GM18519 (cell line): ENCODE results near the gene CYSTM1.

Experiments
- ATAC-seq: cut with Tn5 transposase; IDR thresholded peaks from one replicate; pipeline ENCODE4 v1.9.1; 2021; ENCODE audit warnings: mild to moderate bottlenecking, moderate library complexity; ENCODE audit not compliant: unreplicated experiment, low FRiP score

The CYSTM1 gene

DNA sequence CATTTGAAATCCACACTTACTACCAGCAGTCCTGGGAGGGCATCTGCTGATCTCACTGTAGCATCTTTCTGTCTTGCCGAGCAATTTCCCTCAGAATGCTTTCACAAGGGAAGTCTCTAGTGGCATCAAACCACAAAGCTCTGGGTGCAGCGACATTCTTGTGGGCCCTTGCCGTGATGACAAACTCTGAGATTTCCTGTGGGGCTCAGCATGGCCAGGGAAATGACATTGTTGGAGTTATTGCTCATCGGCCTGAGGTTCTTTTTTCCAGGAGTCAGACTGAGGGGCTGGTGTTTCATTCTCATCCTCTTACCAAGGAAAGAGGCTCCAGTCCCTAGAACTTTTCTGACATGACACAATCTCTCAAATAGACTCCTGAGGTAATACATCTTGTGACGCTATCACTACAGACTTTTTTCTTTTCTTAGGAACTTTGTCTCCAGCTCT, 76.6 kb downstream of the CYSTM1 start:
- peak; percentile 68 for ATAC-seq

DNA sequence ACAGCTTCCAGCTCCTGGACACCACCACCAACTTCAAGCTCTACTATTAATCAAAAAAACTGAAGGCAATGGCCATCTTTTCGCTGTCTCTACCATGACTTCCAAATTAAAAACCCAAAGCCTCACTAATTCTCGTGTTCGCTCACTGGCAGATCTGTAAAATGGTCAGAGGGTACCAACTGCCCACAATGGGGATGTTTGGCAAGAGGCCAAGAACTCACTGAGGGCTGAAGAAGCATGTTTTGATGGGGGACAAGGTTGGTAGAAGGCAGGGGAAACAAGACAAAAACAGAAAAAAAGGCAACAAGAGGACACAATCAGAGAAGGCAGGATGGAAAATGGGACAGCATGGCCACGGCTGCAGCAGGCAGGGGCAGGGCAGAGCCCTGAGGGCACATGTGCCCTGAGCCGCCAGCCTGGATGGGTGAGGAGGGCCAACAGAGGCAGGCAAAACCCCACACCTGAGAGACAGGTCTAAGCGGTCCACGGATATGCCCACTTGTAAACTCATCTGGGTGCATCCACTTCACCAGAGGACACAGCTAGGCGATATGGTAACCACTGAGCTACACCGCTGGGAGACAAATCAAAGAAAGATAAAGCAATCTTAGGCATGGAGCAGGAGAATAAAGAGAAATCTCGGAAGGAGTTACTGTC, 77.6 kb downstream of the CYSTM1 start:
- no peak for ATAC-seq

DNA sequence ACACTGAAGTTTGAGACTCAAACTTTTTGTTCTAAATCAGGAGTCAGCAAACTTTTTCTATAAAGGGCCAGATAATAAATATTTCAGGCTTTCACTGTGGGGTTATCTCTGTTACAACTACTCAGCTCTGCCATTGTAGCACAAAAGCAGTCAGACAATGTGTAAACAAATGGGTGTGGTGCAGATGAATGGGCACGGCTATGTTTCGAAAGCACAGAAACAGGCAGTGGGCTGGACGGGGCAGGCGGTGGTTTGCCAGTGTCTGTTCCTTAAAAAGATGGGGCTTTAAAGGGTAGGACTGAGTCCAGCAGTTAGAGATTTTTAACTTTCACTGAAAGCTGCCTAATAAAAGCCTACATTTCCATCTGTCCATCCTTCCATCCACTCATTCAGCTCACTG, 79.0 kb downstream of the CYSTM1 start:
- no peak for ATAC-seq

DNA sequence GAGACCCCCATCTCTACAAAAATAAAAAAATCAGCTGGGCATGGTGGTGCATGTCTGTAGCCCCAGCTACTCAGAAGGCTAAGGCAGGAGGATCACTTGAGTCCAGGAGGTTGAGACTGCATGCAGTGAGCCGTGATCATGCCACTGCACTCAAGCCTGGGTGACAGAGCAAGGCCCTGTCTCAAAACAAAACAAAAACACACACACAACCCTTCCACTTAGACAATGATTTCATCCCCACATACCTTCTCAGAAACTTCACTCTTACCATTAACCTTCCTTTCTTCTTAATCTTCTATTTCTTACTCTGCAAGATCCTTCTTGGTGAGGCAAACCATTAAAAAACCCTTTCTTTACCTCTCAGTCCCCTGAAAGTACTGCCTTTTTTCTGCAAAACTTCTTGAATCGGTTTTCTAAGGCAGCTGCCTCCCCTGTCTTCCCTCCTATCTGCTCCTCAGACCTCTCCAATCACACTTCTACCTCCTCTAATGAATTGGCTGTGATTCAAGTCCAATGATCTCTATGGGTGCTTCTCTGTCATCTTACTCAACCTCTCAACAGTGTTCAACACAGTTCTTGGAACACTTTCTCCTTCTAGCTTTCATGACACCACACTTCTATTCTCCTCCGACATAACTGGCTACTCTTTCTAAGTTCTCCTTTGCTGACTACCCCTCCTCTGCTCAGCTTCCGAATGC, 80.6 kb downstream of the CYSTM1 start:
- no peak for ATAC-seq

DNA sequence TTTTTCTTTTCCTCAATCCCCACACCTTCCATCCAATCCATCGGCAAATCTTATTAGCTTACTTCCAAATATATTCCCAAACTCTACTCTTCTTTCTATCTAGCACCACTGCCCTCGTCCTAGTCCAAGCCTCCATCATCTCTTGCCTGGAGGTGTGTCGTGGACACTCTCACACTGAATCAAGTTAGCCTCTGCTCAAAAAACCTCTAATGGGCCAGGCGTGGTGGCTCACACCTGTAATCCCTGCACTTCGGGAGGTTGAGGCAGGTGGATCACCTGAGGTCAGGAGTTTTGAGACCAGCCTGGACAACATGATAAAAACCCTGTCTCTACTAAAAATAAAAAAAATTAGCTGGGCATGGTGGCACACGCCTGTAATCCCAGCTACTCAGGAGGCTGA, 81.7 kb downstream of the CYSTM1 start:
- no peak for ATAC-seq

DNA sequence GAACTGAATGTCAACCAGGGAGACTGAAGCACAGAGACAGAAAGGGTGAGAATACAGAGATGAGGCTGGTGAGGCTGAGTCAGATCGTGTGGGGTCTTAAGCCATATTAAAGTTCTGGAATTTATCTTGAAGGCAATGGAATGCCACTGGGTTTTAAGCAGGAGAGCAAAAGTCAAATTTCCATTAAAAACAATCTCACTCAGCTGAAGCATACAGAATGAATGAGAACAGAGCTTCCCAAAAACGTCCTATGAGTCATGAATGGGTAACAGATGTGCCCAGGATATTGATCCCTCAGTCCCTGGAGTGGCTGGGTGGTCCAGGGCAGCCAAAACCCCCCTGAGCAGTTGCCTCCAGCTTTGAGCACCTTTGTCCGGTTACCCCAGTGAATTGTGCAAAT, 83.0 kb downstream of the CYSTM1 start:
- ATAC-seq = no peak

DNA sequence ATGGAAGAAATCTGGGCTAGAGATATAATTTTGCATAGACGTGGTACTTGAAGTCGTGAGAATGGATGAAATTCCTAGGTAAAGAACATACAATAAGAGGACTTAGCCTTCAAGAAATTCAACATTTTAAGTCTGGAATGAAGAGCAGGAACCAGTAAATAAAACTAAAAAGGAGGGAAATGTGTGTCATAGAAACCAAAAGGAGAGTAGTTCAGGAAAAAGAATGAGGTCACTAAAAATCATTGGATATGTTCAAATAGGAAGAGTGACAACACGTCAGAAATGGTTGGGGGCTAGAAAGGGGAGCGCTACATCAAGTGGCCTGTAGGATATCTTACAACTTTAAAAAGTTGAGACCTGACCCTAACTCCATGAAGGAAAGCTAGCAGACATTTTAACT, 83.9 kb downstream of the CYSTM1 start:
- no peak for ATAC-seq

DNA sequence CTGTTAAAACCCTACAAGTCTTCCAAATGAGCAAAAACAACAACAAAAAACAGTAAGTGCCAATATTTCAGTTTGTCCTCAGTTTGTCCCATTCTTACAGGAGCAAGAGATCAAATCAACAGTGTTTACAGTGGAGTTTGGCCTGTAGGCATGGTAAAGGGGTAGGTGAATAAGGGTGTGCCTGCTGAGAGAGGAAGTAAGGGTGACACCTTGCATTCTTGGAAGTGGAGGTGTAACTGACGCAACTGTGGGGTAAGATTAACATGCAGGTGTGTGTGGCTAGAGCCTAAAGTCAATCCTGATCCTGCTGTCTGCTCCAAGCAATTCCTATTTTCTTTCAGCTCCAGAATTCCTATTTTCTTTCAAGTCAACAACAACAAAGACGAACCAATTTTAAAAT, 84.5 kb downstream of the CYSTM1 start:
- ATAC-seq = no peak

DNA sequence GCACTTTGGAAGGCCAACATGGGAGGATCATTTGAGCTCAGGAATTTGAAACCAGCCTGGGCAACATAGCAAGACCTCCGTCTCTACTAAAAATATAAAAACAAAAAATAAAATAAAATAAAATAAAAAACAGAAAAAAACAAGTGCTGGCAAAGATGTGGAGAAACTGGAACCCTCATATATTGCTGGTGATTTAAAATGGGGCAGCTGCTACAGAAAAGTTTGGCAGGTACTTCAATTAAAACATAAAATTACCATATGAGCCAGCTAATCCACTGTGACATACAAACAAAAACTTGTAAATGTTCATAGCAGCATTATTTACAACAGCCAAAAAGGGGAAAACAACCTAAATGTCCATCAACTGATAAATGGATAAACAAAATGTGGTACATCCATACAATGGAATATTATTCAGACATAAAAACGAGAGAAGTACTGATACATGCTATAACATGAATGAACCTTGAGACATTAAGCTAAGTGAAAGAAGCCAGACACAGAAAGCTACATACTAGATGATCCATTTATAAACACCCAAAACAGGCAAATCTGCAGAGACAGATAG, 85.2 kb downstream of the CYSTM1 start:
- ATAC-seq = no peak

DNA sequence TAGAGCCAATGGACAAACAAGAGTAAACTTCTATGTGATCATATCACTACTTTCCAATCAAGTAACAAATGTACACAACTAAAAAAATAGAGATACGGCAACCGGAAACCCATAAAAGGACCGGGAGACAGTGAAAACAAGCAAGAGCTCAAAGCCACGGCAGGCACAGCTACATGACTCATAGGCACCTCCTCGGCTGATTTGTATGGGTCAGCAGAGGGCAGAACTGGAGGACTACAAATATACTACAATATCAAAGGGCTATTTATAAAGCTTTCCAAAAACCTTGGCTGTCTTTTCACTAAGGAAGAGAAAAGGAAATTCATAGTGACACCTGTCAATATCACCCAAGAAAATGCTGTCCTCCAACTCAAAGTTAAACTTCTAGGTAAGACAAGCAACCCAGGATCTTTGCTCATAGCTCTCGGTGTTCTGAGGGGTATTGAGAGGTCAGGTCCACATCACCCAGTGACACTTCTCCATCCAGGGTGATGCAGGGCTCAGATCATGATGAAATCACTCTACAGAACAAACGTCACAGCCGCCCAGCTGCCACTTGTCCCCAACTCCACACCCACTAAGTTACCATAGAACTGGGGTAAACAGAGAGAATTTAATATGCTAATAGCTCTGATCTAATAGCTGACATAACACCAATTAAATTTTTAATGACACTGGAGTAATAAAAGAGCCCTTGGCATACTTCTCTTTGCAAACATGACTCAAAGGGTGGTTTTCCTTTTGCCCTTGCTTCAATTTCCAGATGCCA, 86.6 kb downstream of the CYSTM1 start:
- no peak for ATAC-seq

DNA sequence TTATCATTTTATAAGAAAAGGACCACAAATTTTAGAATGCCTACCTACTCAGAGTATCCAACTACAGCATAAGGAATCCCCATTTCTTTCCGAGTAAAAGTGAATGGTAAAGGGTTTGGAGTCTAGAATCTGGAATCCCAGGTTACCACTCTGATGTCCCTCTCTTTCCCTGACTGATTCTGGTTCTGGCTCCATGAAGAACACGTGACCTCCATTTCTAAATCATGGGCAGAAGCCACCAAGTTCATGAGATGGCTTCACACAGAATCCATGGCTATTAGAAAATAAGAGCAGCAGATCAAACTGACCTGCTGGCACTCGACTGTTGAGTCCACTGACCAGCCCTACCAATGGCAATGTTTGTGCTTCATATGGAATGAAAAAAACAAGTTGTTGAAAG, 87.2 kb downstream of the CYSTM1 start:
- ATAC-seq = no peak

DNA sequence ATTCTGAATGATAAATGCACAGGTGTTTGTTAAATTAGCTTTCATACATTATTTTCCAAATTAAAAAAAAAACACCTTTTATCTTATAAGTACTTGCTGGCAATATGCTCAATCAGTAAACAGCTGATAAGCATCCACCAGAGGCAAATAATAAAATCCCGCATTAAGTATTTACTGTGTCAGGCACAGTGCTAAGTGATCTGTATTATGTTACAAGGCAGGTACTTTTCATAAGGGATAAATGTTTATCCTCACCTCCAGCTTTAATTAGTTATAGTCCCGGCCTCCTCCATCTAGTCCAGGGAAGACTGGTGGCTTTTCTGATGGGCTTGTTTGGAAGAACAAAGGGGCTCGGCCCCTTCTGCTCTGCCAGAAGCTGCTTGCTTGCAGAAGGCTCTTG, 87.9 kb downstream of the CYSTM1 start:
- no peak for ATAC-seq

DNA sequence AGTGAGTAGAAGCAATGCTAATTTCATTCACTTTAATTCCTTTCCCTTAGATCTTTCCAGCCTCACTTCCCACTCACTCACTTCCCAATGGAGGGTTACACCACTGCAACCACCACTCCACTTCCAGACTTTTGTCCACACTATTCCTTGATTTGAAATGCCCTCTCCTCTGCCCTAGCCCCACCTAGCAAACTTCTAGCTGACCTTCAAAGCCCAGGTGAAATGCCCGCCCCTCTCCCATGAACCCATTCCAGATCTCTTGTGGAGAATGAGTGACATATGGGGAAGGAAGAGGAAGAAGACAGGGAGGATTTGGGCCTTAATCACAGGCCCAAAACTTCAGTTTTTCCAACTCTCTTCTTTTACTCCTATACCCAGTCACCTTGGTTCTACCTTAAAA, 90.9 kb downstream of the CYSTM1 start:
- ATAC-seq = no peak

DNA sequence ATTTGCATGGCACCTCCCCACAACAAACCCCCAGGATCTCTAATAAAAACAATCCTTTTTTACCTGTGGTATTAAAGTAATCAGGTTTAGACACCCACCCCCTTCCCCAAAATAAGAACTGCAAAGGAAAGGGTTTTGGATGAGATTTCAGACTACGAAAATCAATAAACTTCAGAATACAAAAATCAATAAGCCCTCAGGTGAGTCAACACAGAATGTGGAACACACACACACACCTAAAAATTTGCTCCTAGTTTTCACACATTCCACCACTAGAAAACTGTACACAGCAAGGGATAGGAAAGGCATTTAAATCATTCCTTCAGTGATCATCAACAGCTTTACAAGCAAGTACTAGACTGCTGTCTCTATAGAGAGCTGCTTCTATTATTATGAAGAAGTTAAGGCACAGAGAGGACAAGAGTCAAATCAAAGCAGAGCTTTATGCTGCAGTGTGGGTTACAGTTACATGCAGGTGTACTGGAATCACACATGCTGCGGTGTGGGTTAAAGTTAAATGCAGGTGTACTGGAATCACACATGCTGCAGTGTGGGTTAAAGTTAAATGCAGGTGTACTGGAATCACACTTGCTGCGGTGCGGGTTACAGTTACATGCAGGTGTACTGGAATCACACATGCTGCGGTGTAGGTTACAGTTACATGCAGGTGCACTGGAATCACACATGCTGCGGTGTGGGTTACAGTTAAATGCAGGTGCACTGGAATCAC, 91.6 kb downstream of the CYSTM1 start:
- no peak for ATAC-seq

DNA sequence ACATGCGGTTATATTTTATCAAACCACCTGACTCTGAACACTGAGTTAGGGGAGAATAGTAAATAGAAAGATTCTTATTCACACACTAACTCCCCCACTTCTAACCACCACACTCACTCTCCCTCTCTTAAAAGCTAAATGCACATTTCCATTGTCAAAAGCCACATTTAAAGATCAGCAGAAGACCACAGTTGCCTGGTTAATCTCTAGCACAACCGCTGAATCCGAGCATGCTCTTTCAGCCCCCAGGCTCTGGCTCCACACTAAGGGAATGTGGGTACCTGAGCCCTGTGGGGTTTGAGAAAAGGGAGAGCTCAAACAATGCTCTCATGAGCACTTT, 92.2 kb downstream of the CYSTM1 start:
- ATAC-seq = no peak

DNA sequence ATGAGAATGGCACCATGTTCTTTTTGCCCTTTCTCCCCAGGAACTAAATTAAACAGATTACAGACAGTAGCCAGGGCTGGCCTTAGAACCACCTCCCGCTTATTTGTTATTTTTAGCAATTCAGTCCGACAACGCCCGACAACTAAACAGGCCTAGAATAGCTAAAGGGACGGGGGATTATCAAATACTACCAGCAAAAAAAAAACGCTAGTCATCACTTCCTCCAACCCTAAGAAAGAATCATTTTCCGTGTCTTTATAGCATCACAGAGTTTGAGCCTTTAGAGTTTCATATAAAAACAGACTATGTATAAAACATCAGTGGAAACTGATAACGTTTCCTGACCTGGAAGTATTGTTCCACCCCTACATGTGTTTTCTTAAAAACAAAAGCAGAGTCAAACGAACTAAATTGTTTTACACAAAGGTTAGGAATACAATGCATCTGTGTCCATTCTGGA, 92.6 kb downstream of the CYSTM1 start:
- ATAC-seq = no peak

DNA sequence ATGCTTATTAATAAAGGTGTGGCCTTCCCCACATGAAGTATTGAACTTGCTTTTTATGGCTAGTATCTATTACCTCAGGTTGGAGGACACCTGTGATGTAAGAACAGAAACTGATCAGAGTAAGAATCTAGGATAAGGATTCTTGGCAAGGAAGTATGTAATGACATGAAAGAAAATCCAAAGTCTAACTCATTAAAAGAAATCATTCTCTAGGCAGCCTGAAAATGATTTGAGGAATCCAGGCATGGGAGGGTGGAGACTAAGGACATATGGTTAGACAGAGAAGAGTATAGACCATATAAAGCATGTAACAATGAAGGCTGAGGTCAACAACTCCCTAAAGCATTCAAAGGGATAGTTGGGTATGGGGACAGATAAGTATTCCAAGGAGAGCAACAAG, 95.0 kb downstream of the CYSTM1 start:
- ATAC-seq = no peak

DNA sequence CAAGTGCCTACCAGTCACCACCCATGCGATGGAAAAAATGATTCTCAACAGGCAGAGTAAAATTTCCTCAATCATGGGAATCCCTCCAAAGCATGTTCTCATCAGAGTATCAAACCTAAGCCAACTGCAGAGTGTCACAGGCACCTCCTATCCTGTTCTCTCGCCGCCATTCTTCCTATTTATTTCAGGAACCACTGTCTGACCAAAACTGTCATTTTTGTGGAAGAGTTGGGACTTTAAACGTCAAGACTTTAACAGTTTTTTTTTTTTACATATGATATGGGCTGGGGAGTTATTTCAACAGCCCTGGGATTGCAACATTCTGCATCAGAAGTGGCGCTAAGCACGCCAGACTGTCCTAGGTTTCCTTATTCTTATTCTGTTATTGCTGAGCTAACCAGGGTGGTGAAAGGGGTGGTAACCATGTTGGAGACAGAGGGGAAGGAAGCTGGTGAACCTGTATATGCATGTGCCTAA, 98.5 kb downstream of the CYSTM1 start:
- no peak for ATAC-seq

DNA sequence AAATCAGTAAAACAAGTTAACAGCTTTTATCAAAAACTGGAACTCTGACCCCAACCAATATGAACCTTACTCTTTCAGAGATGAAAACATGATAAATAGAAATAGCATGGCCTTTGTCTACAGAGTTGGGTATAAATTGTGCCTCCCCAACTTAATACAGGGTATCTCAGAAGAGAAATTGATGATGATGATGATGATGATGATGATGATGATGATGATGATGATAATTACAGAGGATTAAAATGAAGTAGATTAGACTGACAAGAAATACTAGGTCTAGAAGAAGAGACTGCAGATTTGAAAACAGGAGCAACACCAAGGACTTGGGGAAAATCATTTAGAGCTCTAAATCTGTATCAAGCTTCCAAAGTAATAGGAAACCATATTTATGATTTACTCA, 100.8 kb downstream of the CYSTM1 start:
- no peak for ATAC-seq

DNA sequence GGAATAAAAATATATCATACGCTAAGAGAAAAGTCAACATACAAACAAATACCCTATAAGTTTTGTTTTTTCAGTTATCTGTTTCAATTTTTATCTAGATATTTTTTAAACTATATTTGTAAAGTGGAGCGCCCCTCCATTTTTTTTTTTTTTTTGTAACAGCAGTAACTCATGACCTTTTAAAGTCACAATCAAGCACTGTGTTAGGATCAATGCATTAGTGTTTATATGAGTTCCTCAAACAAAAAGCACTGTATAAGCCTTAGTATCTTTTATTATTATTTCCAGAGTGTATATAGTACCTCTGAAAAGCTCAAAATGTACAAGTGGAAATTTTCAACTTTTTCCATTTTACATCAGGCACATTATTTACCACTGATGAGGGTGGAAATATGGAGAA, 107.3 kb downstream of the CYSTM1 start:
- ATAC-seq = no peak

DNA sequence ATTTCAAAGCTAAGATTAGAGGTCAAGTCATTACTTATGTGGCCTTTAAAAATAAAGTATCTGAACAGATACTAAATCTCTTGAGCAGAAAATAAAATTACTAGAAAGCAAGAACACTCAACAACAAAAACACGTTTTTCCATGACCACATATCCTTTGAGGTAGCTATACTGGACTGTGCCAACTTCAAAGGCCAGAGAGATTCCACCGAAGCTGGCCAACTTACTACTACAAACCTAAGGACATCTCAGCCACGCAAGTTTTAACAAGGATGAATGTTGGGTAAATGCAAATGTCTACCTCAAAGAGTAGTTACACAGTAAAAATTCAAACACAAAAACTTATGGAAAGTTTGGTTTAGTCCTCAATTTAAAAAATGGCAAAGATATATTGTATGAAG, 109.0 kb downstream of the CYSTM1 start:
- no peak for ATAC-seq
